ENCODE measurements around the gene PPTC7.

Gene PPTC7

GRCh38 chr12:110534811-110535210, 48.3 kb downstream of the PPTC7 start:
- TF ChIP-seq TOX (CRISPR knock-in tag; IDR thresholded peaks at IDR 0.05; ENCODE audit: borderline replicate concordance): no peak
- TF ChIP-seq PPARA (CRISPR knock-in tag; IDR thresholded peaks at IDR 0.05; ENCODE audit: borderline replicate concordance): no peak
- TF ChIP-seq OSR1 (CRISPR knock-in tag; IDR thresholded peaks at IDR 0.05): no peak
- no peak for TF ChIP-seq CSRNP3 (CRISPR knock-in tag; IDR thresholded peaks at IDR 0.05)
- no peak for TF ChIP-seq TCF4 (CRISPR knock-in tag; IDR thresholded peaks at IDR 0.05; ENCODE audit: borderline replicate concordance)
- no peak for TF ChIP-seq TSHZ2 (CRISPR knock-in tag; IDR thresholded peaks at IDR 0.05)
- no peak for TF ChIP-seq SNAI2 (CRISPR knock-in tag; IDR thresholded peaks at IDR 0.05)
- no peak for TF ChIP-seq ESRRG (CRISPR knock-in tag; IDR thresholded peaks at IDR 0.05)
- no peak for TF ChIP-seq ZNF70 (CRISPR knock-in tag; IDR thresholded peaks at IDR 0.05)
- TF ChIP-seq ISL1 (CRISPR knock-in tag; IDR thresholded peaks at IDR 0.05): no peak
- TF ChIP-seq CREB5 (CRISPR knock-in tag; IDR thresholded peaks at IDR 0.05; ENCODE audit: low read depth): no peak
- no peak for TF ChIP-seq RARB (CRISPR knock-in tag; IDR thresholded peaks at IDR 0.05)
- no peak for TF ChIP-seq CSDC2 (CRISPR knock-in tag; IDR thresholded peaks at IDR 0.05)
- no peak for ATAC-seq

- no peak for ATAC-seq
- TF ChIP-seq ZFP30 (CRISPR knock-in tag; IDR thresholded peaks at IDR 0.05) (no peak), RARB (CRISPR knock-in tag; IDR thresholded peaks at IDR 0.05) (no peak), SNAI2 (CRISPR knock-in tag; IDR thresholded peaks at IDR 0.05) (no peak), ESRRG (CRISPR knock-in tag; IDR thresholded peaks at IDR 0.05) (no peak), PATZ1 (CRISPR knock-in tag; IDR thresholded peaks at IDR 0.05; ENCODE audit: borderline replicate concordance) (no peak), PPARA (CRISPR knock-in tag; IDR thresholded peaks at IDR 0.05; ENCODE audit: borderline replicate concordance) (no peak)
Measured at GRCh38 chr12:110533607-110534006, 49.5 kb downstream of the PPTC7 start.

- no peak for ATAC-seq
- TF ChIP-seq GLIS3 (CRISPR knock-in tag; IDR thresholded peaks at IDR 0.05): no peak
- no peak for TF ChIP-seq SNAI2 (CRISPR knock-in tag; IDR thresholded peaks at IDR 0.05)
- no peak for TF ChIP-seq BACH2 (CRISPR knock-in tag; IDR thresholded peaks at IDR 0.05; ENCODE audit: borderline replicate concordance)
- TF ChIP-seq CSDC2 (CRISPR knock-in tag; IDR thresholded peaks at IDR 0.05): no peak
- TF ChIP-seq PPARA (CRISPR knock-in tag; IDR thresholded peaks at IDR 0.05; ENCODE audit: borderline replicate concordance): no peak
- TF ChIP-seq TSHZ2 (CRISPR knock-in tag; IDR thresholded peaks at IDR 0.05): no peak
- no peak for TF ChIP-seq POU6F1 (CRISPR knock-in tag; IDR thresholded peaks at IDR 0.05; ENCODE audit: borderline replicate concordance, low read depth)
- TF ChIP-seq OSR1 (CRISPR knock-in tag; IDR thresholded peaks at IDR 0.05): no peak
- TF ChIP-seq CSRNP3 (CRISPR knock-in tag; IDR thresholded peaks at IDR 0.05): no peak
- no peak for TF ChIP-seq PATZ1 (CRISPR knock-in tag; IDR thresholded peaks at IDR 0.05; ENCODE audit: borderline replicate concordance)
- TF ChIP-seq ZNF8 (CRISPR knock-in tag; IDR thresholded peaks at IDR 0.05): no peak
- TF ChIP-seq ESRRG (CRISPR knock-in tag; IDR thresholded peaks at IDR 0.05): no peak
- no peak for TF ChIP-seq ZFP3 (CRISPR knock-in tag; IDR thresholded peaks at IDR 0.05)
- no peak for TF ChIP-seq TOX (CRISPR knock-in tag; IDR thresholded peaks at IDR 0.05; ENCODE audit: borderline replicate concordance)
Measured at GRCh38 chr12:110532644-110533043, 50.5 kb downstream of the PPTC7 start.

Data from SK-N-SH treated with all-trans-retinoic acid at 6 μM for 48 hours (cell line).